NCI-H146 treated with DMSO at 0.1 percent for 48 hours (cell line): ENCODE results near the gene EGFL8.

Source experiments
- DNase-seq: peaks from one replicate; lab custom pipeline; 2025; ENCODE audit not compliant: unreplicated experiment; lab: John Stamatoyannopoulos, UW

The EGFL8 gene

DNA sequence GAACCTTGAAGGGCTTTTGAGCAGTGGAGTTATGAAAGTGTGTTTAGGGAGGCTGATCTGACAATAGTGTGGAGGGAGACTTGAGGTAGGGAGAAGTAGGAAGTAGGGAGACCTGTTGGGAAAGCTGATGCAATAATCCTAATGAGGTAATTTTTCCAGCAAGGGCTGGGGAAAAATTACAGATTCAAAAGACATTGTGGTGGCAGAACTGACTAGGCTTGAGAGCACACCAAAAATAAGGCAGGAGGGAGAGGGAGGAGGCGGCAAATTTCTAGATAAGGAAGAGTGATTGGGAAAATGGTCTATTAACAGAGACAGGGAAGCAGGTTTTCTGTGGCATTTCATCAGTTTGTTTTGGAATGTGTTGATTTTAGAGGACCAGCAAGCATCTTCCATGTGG, 18.1 kb upstream of the EGFL8 start:
- DNase-seq = no peak

DNA sequence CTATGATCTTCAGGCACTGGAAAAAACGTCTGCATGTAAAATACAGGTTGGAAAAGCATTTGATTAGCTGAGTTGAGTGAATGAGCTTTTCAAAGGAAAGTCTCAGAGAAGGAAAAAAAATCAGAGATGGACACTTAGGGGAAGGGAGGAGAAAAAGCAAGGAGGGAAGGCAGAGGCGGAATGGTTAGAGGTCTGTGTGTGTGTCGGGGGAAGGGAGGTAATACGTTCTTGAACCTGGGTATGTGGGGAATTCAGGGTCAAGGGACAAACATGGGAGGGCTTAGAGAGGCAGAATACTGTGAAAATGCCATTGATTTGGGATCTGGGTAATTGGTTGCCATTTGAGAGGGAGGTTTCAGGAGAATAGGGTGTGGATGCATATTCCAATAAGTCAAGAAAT, 17.7 kb upstream of the EGFL8 start:
- no peak for DNase-seq

DNA sequence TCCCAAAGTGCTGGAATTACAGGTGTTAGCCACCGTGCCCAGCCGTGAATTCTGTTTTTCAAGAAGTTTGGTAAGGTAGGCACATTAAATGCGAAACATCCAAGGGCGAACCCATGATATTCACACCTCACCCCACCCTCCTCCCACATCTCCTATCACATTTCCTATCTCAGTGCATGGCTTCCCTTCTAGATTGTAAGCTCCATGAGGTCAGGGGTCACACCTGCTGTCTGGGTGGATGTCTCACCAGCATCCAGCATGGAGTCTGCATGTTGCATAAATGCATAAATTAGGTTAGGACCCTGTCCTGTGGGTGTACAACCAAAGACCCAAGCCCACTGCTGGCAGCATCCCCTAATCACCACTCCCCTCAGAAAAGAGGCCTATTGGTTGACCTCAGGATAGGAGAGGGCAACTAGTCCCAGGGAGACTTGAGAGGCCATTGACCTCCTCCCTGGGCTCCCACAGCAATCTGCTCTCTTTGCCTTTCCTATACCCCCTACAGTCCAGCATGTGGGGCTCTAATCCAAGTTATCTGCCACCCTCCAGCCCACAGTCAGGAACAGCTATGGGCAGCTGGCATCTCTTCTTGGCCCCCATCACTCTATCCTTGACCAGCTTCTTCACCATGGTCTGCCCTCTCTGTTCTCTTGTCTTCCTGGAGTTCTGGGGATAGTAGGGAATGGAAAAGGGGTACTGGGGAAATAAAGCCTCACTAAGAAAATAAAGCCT, 16.8 kb upstream of the EGFL8 start:
- DNase-seq = no peak

- DNase-seq = peak; percentile 29
These were observed 15.9 kb upstream of the EGFL8 start for GRCh38 chr6:32148289-32149091.

DNA sequence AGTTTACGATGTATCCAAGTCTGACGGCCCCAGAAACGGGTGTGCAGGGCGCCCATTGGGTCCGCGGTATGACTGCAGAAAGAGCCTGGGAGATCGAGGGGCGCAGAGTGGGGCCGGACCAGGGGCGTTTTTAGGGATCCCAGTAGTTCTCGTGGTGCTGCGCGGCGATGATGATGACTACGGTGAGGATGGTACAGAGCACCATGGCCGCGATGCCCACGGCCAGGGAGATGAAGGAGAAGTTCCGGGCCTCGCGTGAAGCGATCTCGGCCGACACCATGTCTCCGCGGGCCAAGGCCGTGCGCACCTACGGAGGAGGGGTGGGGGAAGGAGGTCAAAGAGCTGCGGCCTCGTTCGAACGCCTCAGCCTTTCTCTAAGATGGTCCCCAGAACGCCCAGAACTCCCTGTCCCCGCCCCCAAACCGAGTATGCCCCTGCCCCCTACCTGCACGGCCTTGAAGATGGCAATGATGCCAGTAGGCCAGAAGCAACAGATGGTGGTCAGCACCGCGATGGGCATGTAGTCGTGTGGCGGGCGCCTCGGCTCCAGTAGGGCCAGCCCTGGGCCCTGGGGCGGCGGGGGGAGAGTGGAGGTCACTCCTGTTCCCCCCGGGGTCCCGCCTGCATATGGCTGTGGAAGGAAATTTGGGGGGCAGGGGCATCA, 15.2 kb upstream of the EGFL8 start:
- DNase-seq = no peak

DNA sequence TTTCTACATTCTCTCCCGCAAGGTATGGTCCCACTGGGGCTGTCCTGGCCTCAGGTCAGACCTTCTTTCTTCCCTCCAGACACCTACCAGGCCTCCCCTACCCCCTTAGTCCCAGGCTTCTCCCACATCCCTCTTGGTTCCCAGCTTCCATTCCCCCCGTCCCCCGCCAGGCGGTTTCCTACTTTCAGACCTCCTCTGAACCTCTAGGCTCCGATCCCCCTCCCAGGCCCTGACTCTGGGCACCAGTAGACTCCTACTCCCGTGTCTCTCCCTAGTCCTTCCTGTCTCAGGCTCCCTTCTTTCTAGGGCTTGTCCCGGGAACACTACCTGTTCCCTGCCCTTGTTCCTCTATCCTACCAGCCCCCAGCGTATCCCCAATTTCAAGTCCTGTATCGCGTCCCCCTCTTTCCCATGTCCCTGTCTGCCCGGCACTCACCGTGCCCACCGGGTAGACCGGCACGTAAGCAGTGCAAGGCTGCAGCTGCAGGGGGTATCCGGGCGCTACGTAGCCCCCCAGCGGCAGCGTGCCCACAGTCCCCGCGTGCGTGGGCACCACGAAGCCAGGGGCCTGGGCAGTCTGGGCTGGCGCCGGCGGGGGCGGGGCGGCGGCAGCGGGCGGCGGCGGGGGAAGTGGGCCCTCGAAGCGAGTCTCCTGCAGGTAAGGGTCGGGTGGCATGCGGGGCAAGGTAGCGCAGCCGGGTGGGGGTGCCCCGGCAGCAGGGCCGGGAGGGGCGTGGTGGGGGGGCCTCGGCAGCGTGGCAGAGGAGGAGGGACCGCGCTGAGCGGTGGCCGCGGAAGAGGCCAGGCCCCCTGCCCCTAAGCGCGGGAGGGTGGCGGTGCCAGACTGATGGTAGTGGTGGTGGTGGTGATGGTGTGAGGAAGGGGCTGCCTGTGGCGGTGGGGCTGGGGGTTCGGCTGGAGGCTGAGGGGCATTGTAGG, 14.2 kb upstream of the EGFL8 start:
- no peak for DNase-seq

DNA sequence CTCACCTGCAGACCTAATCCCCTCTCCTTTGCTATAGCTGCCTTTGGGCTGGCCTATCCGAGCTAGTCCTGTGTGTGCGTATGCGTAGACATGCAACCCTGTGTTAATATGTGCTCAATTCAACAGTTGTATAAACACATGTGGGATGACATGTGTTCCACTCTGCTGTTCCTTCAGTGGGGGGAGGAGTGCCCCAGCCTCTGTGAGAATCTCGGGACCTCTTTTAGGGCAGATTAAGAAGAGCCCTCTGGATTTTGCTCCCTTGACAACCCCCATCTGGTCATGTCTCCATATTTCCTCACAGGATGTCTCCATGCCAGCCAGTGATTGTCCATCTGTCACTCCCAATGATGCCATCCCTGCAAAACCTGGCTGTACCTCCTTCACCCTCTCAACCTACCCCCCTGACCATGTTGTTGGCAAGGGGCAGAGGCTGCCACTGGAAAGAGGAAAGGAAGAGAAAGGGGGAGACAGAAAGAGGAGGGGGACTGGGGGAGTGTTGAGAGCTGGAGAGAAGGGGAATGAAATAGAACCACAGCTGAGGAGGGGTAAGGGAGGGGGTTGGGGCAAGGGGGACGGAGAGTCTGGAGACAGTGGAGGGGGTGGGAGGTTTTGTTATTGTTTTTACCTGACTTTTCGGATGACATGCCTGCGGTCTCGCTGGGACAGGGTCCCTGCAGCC, 13.1 kb upstream of the EGFL8 start:
- DNase-seq = no peak

- no peak for DNase-seq
These were observed 12.3 kb upstream of the EGFL8 start, which contains the start of gene PRRT1 for GRCh38 chr6:32151863-32152768. PRRT1 (minus strand) TSS chr6:32151939; CDS start chr6:32151827, 112 bp downstream.

- no peak for DNase-seq
These were observed 11.4 kb upstream of the EGFL8 start for GRCh38 chr6:32152769-32153563.

- DNase-seq = peak; percentile 58
These were observed 10.6 kb upstream of the EGFL8 start, which contains the start of gene PPT2 for GRCh38 chr6:32153564-32154513. PPT2 (plus strand) TSS chr6:32154141; CDS start chr6:32154595, 454 bp downstream.

GRCh38 chr6:32154514-32155161, 9.8 kb upstream of the EGFL8 start:
- peak; percentile 68 for DNase-seq

GRCh38 chr6:32156891-32157290, 7.5 kb upstream of the EGFL8 start:
- DNase-seq = no peak

DNA sequence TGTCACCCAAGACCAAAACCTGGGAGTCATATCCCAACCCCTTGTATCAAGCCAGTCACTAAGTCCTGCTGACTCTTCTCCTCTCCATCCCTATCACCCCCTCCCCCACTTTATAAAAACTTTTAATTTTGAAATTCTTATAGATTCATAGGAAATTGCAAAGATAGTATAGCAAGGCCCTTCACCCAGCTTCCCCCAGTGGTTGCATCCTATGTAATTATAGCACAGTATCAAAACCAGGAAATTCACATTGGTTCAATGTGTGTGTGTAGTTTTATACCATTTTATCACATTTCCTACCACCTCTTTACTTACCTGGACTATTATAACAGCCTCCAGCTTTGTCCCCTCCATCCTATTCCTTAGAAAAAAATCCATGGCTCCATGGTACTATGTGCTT, 6.3 kb upstream of the EGFL8 start:
- DNase-seq = no peak

DNA sequence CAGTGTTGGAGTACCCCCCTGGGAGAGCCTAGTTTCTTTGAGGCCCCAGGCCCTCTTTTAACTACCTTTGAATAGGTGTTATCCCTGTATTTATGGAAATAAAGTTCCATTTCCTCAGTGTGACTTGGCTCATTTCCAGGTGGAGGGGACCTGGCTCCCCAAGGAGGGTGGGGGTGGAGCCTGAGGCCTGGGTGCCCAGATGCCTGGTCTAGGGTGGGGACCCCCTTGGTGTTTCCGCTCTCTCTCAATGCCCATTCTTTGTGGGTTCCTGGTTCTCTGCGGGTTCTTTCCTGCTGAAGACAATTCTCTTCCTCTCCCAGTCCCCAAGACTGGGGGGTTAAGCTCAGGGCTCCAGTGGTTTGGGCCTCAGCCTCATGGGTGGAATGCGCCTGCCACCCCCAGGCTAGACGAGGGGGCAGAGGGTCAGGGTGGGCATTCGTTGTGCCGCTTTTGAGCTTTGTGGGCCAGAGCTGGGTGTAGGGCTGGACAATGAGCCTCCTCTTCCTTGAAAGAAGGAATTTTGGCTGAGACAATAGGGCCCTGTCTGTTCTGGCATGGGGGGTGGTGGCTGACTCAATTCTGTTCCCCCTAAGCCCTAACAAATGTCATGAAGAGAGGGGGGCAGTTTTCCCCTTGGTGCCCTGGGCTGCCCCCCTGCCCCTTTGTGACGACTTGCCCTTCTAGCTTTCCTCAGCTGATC, 686 bp upstream of the EGFL8 start:
- DNase-seq = no peak

GRCh38 chr6:32166411-32167061, 2.1 kb downstream of the EGFL8 start:
- no peak for DNase-seq
